Measurements from ENCODE around the gene FAM171A1. TPM values are rescaled to one million over a fixed set of nuclear protein-coding genes. Genes with fewer than 3 reads are reported as not detected.

FAM171A1 gene
- total and polyA plus RNA-seq, 2 donors (not counting 3 experiments of a cell fraction or from before 2014, with no cell fraction given), result 56.3 to 75.8 TPM

DNA sequence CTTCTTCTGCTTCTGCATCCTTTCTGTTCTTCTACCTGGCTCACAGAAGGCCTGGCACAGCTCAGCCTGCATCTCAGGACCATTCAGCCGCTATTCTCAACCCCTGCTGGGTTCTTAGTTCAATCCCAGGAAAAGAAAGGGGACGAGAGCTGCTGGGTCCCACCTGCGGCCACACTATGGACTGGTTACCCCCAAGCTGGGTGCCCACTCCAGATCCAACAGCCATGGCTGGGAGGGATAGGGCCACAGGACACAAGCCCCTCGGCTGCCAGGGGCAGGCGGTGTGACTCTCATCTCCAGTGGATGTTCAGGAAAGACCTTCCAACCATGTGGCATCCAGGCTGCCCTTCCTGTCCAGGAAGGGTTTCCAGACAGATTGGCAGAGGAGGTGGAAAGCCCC, 105.0 kb downstream of the FAM171A1 start:
- Histone ChIP-seq H3K27me3 (ENCODE audit: control insufficient read depth in 2 of 2, insufficient read depth in 2 of 2, low read length in 2 of 2) (no peaks in the 10 kb centered on the region), H4K20me1 (replicated peaks; ENCODE audit: control insufficient read depth, extremely low read depth, insufficient read depth, low read length) (no peaks in the 10 kb centered on the region), H3K4me2 (ENCODE audit: insufficient read depth, low read length) (no peak overlapping the region), H3K36me3 (ENCODE audit: control insufficient read depth in 2 of 2, extremely low read depth in 1 of 2, insufficient read depth in 2 of 2, low read length in 2 of 2) (peaks cover 3 to 16% of the 10 kb centered on the region in 2 experiments), H3K9me3 (replicated peaks; ENCODE audit: control insufficient read depth, insufficient read depth, low read length) (no peaks in the 10 kb centered on the region), H3K9ac (replicated peaks; ENCODE audit: extremely low read depth, insufficient read depth, low read length) (no peak overlapping the region), H3K4me1 (ENCODE audit: control insufficient read depth, extremely low read depth, insufficient read depth, low read length) (no peaks in the 10 kb centered on the region), H3K27ac (ENCODE audit: insufficient read depth, low read depth, low read length) (no peak overlapping the region), H2AFZ (ENCODE audit: low read depth, low read length) (no peak overlapping the region), H3K79me2 (ENCODE audit: control insufficient read depth, insufficient read depth, low read length) (peaks cover 4% of the 10 kb centered on the region), H3K4me3 (replicated peaks in 1 of 3; ENCODE audit: insufficient read depth in 1 of 3, low read depth in 1 of 3, low read length in 3 of 3) (no peak overlapping the region), H3K9me1 (replicated peaks; ENCODE audit: control insufficient read depth, extremely low read depth, insufficient read depth, low read length) (no peaks in the 10 kb centered on the region)
- ChIA-PET POLR2A (no interaction called here), CTCF (interaction anchor here (1.6 kb wide), 1 partner anchor 105 kb away, joined by 3 read pairs; the partner anchor contains the start of gene FAM171A1)
- TF ChIP-seq POLR2A (IDR thresholded peaks at IDR 0.05; ENCODE audit: low read depth, low read length), result no peak
- TF ChIP-seq FOS (IDR thresholded peaks at IDR 0.05; ENCODE audit: borderline replicate concordance, insufficient read depth, low read length), result no peak
- TF ChIP-seq MYC (IDR thresholded peaks at IDR 0.05; ENCODE audit: low read depth, low read length), result no peak
- TF ChIP-seq GATA2 (IDR thresholded peaks at IDR 0.05; ENCODE audit: insufficient read depth, insufficient read length, low read depth, low read length), result no peak
- no peak for TF ChIP-seq JUN (IDR thresholded peaks at IDR 0.05; ENCODE audit: borderline replicate concordance, insufficient read depth, insufficient read length, low read depth)
- TF ChIP-seq, protein P1, sequence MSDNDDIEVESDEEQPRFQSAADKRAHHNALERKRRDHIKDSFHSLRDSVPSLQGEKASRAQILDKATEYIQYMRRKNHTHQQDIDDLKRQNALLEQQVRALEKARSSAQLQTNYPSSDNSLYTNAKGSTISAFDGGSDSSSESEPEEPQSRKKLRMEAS (IDR thresholded peaks at IDR 0.05; ENCODE audit: insufficient read depth, insufficient read length), result no peak
- TF ChIP-seq EZH2 (IDR thresholded peaks at IDR 0.05; ENCODE audit: borderline replicate concordance, low read depth, low read length, severe bottlenecking), result no peak
- TF ChIP-seq, protein P2, sequence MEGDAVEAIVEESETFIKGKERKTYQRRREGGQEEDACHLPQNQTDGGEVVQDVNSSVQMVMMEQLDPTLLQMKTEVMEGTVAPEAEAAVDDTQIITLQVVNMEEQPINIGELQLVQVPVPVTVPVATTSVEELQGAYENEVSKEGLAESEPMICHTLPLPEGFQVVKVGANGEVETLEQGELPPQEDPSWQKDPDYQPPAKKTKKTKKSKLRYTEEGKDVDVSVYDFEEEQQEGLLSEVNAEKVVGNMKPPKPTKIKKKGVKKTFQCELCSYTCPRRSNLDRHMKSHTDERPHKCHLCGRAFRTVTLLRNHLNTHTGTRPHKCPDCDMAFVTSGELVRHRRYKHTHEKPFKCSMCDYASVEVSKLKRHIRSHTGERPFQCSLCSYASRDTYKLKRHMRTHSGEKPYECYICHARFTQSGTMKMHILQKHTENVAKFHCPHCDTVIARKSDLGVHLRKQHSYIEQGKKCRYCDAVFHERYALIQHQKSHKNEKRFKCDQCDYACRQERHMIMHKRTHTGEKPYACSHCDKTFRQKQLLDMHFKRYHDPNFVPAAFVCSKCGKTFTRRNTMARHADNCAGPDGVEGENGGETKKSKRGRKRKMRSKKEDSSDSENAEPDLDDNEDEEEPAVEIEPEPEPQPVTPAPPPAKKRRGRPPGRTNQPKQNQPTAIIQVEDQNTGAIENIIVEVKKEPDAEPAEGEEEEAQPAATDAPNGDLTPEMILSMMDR (IDR thresholded peaks at IDR 0.05; ENCODE audit: extremely low read depth in 1 of 2, insufficient read depth in 1 of 2, low read depth in 1 of 2, low read length in 2 of 2), result no peak
- TF ChIP-seq POLR2AphosphoS5 (IDR thresholded peaks at IDR 0.05; ENCODE audit: insufficient read depth, low read depth, low read length), result no peak
- intact Hi-C loops (cut with micrococcal nuclease), result no loop called here
- FAIRE-seq (no peak), DNase-seq (ENCODE audit: low read depth, low spot score) (no peak)
- BruUV-seq (replicated peaks), result no TSS peak
- dilution Hi-C loops (cut with MboI; ENCODE audit: extremely low pct_ligation_motif_present, low sequenced_read_pairs), result no loop called here

Data from endothelial cell of umbilical vein (primary cell).